ENCODE results near the gene SMIM22.

DNA sequence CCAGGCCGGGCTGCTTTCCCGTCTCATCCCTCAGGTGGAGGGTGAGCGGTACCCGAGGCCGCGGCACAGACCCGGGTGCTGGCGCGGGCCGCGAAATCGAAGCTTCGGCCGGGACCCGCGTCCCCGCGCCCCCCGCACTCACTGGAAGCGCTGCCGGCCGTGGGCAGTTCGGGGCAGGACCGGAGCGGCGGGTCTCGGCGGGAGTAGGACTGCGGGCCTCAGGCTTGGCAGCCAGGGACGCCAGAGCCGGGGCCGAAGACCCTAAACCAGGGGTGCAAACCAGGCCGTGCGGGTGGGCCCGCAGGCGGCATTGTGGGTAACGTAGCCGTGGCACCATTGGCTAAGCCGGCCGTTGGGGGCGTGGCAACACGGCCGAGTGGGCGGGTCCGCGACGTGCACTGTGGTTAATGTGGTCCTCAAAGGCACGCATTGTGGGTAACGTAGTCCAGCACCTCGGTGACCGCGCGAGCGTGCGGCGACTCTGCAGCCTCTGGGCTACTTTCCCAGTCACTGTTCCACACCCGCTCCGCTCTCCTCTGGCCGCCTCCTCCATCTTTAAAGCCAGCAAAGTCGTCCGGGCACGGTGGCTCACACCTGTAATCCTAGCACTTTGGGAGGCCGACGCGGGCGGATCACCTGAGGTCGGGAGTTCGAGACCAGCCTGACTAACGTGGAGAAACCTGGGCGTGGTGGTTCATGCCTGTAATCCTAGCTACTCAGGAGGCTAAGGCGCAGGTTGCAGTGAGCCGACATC is 28.1 kb upstream of the SMIM22 start, which contains the start of gene ZNF500:
- TF ChIP-seq, protein P1, sequence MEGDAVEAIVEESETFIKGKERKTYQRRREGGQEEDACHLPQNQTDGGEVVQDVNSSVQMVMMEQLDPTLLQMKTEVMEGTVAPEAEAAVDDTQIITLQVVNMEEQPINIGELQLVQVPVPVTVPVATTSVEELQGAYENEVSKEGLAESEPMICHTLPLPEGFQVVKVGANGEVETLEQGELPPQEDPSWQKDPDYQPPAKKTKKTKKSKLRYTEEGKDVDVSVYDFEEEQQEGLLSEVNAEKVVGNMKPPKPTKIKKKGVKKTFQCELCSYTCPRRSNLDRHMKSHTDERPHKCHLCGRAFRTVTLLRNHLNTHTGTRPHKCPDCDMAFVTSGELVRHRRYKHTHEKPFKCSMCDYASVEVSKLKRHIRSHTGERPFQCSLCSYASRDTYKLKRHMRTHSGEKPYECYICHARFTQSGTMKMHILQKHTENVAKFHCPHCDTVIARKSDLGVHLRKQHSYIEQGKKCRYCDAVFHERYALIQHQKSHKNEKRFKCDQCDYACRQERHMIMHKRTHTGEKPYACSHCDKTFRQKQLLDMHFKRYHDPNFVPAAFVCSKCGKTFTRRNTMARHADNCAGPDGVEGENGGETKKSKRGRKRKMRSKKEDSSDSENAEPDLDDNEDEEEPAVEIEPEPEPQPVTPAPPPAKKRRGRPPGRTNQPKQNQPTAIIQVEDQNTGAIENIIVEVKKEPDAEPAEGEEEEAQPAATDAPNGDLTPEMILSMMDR (IDR thresholded peaks at IDR 0.05) = no peak
- TF ChIP-seq POLR2A (IDR thresholded peaks at IDR 0.05) (peak in 1 of 2 donors; percentile 16), EP300 (IDR thresholded peaks at IDR 0.05) (no peak), POLR2AphosphoS5 (IDR thresholded peaks at IDR 0.05) (peak in 2 of 3 donors; percentile 6 to 29)
